ENCODE data around the gene ADGRD1.

GRCh38 chr12:130944878-130945277, 8.8 kb upstream of the ADGRD1 start:
- TF ChIP-seq POLR2A (IDR thresholded peaks at IDR 0.05) (no peak), CTCF (IDR thresholded peaks at IDR 0.05) (no peak)
